ENCODE data around the gene EPN1.
"Not testable (repeated sequence)": the region's sequence is repeated elsewhere in the genome, so short reads cannot be mapped to it uniquely, and the experiment has no call there.

DNA sequence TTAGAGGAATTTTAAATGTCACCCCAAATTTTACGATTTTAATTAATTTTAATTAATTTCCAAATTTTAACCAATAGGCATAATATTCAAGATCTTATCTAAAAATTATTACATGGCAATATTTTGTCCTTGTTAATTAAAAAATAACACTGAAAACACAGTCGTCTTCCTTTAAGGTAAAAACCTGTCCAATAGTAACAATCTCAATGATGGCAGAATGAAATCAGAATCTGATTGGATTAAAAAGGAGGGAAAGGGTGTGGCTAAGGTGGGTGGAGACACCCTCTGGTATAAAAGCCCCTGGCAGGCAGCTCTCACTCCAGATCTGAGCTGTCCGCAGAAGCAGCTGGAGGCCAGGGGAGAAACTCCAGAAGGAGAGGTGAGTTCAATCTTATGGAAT is 83.8 kb downstream of the EPN1 start, which contains the start of gene RFPL4A:
- TF ChIP-seq CTCF (CRISPR knock-in tag; IDR thresholded peaks at IDR 0.05); SP1 (IDR thresholded peaks at IDR 0.05); SP1 (CRISPR knock-in tag; IDR thresholded peaks at IDR 0.05); PAXIP1 (CRISPR knock-in tag; conservative IDR thresholded peaks at IDR 0.05); ELF1 (CRISPR knock-in tag; IDR thresholded peaks at IDR 0.05); THRA (CRISPR knock-in tag; IDR thresholded peaks at IDR 0.05; ENCODE audit: borderline replicate concordance); YY1 (IDR thresholded peaks at IDR 0.05; ENCODE audit: insufficient read depth, insufficient replicate concordance, low read depth, low read length); CHD4 (IDR thresholded peaks at IDR 0.05; ENCODE audit: borderline replicate concordance, low read length); EP300 (IDR thresholded peaks at IDR 0.05; ENCODE audit: low read depth in 2 of 2, low read length in 2 of 2); EP300 (CRISPR knock-in tag; IDR thresholded peaks at IDR 0.05; ENCODE audit: borderline replicate concordance); MTA1 (CRISPR knock-in tag; IDR thresholded peaks at IDR 0.05; ENCODE audit: borderline replicate concordance): not testable (repeated sequence)
- TF ChIP-seq, protein P1, sequence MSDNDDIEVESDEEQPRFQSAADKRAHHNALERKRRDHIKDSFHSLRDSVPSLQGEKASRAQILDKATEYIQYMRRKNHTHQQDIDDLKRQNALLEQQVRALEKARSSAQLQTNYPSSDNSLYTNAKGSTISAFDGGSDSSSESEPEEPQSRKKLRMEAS (IDR thresholded peaks at IDR 0.05): not testable (repeated sequence)
